ENCODE results near the gene CNTN2.
A peak's percentile ranks its signal among the peaks of the same experiment; 100 is the strongest.

The CNTN2 gene

GRCh38 chr1:205077934-205078311 is 34.9 kb downstream of the CNTN2 start:
- no peak overlapping the region for H3K4me3 ChIP-seq (replicated peaks in 1 of 2; ENCODE audit: low read depth in 2 of 2, low read length in 2 of 2)
- TF ChIP-seq, protein P1, sequence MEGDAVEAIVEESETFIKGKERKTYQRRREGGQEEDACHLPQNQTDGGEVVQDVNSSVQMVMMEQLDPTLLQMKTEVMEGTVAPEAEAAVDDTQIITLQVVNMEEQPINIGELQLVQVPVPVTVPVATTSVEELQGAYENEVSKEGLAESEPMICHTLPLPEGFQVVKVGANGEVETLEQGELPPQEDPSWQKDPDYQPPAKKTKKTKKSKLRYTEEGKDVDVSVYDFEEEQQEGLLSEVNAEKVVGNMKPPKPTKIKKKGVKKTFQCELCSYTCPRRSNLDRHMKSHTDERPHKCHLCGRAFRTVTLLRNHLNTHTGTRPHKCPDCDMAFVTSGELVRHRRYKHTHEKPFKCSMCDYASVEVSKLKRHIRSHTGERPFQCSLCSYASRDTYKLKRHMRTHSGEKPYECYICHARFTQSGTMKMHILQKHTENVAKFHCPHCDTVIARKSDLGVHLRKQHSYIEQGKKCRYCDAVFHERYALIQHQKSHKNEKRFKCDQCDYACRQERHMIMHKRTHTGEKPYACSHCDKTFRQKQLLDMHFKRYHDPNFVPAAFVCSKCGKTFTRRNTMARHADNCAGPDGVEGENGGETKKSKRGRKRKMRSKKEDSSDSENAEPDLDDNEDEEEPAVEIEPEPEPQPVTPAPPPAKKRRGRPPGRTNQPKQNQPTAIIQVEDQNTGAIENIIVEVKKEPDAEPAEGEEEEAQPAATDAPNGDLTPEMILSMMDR (IDR thresholded peaks at IDR 0.05; ENCODE audit: low read depth, low read length) = no peak
- peak; percentile 46 to 77 for DNase-seq (ENCODE audit: low read depth in 2 of 2)

GRCh38 chr1:205082431-205082830 is 39.4 kb downstream of the CNTN2 start:
- H3K4me3 ChIP-seq (replicated peaks in 1 of 2; ENCODE audit: low read depth in 2 of 2, low read length in 2 of 2) = no peak overlapping the region
- no peak for DNase-seq (ENCODE audit: low read depth in 2 of 2)
- TF ChIP-seq, protein P1 (IDR thresholded peaks at IDR 0.05; ENCODE audit: low read depth, low read length) = no peak

DNA sequence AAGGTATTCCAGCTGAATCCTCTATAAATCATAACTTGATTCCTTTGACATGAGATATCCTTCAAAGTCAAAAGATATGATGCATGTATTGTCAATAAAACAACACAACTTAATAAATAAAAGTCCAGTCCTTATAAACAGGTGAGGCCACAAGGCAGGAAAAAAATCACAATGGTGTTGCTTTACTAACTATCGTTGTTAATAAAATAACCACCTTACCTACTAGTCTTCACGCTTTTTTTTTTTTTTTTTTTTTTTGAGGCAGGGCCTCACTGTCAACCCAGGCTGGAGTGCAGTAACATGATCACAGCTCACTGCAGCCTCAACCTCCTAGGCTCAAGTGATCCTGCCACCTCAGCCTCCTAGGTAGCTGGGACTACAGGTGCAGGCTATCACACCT is 41.3 kb downstream of the CNTN2 start, which contains the start of gene TMEM81:
TSS of gene TMEM81 (minus strand) at position 101 of the 400 bp plus-strand sequence. CDS start 140 bp downstream, outside the sequence.
- no peak for DNase-seq (ENCODE audit: low read depth in 2 of 2)
- H3K4me3 ChIP-seq (replicated peaks in 1 of 2; ENCODE audit: low read depth in 2 of 2, low read length in 2 of 2) = no peak within 1 kb of the TSS
- TF ChIP-seq, protein P1 (IDR thresholded peaks at IDR 0.05; ENCODE audit: low read depth, low read length) = no peak

DNA sequence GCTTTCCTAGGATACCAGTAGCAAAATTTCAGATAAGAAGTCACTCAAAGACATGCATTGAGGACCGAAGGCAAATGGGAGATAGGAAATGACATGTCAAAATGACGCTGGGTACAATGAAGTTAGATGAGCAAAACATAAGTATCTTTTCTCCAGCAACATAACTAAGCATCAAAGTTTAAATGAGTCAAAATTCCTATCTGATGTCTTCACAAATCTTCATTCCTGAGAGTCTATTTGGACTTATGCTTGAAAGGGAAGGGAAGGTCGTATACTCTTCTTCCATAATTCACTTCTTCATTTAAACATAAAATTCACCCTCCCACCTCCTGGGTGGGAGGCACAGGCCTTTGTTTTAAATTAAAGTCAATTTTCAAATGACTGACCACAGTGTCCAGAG is 45.3 kb downstream of the CNTN2 start:
- H3K4me3 ChIP-seq (replicated peaks in 1 of 2; ENCODE audit: low read depth in 2 of 2, low read length in 2 of 2) = no peak overlapping the region
- peak in 1 of 2 donors; percentile 16 for DNase-seq (ENCODE audit: low read depth in 2 of 2)
- TF ChIP-seq, protein P1 (IDR thresholded peaks at IDR 0.05; ENCODE audit: low read depth, low read length) = no peak

GRCh38 chr1:205091043-205091740 is 48.2 kb downstream of the CNTN2 start:
- H3K4me3 ChIP-seq (replicated peaks in 1 of 2; ENCODE audit: low read depth in 2 of 2, low read length in 2 of 2) = no peak overlapping the region
- peak; percentile 24 to 67 for DNase-seq (ENCODE audit: low read depth in 2 of 2)
- TF ChIP-seq, protein P1 (IDR thresholded peaks at IDR 0.05; ENCODE audit: low read depth, low read length) = no peak

DNA sequence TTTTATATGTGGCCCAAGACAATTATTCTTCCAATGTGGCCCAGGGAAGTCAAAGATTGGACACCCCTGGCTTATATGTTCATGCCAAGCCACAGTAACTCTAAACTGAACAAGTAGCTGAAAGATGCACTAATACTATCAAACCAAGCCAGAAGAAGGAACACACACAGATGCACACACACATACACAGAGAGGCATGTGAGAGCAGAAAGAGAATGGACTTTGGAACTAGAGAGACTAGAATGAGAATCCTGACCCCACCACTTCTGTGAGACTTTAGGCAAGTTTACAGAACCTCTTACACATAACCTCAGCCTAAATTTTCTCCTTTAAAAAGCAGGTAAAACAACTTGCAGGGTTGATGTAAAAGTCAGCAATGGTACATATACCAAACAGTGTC is 52.4 kb downstream of the CNTN2 start:
- DNase-seq (ENCODE audit: low read depth in 2 of 2) = no peak
- no peak overlapping the region for H3K4me3 ChIP-seq (replicated peaks in 1 of 2; ENCODE audit: low read depth in 2 of 2, low read length in 2 of 2)
- TF ChIP-seq, protein P1 (IDR thresholded peaks at IDR 0.05; ENCODE audit: low read depth, low read length) = no peak

DNA sequence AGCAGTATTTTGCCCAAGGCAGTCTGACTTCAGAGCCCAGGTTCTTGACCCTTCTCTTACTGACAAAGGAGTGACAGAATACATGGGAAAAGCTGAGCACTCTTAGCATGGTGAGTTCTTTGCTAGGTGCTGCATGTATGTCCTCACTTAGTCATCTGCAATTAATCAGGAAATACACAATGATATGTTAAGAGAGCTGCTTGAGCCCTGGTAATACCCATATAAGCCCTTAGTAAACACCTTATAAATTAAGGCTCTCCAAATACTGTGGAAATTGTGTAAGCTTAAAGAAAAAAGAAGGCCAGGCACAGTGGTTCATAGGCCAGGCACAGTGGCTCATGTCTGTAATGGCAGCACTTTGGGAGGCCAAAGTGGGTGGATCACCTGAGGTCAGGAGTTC is 55.2 kb downstream of the CNTN2 start:
- DNase-seq (ENCODE audit: low read depth in 2 of 2) = no peak
- no peak overlapping the region for H3K4me3 ChIP-seq (replicated peaks in 1 of 2; ENCODE audit: low read depth in 2 of 2, low read length in 2 of 2)
- TF ChIP-seq, protein P1 (IDR thresholded peaks at IDR 0.05; ENCODE audit: low read depth, low read length) = no peak

Data from cardiac fibroblast (primary cell).